ES-I3 (cell line): ENCODE data around the gene UBL4A.

Experiments
- H3K36me3 ChIP-seq: 2 replicates; pipeline ENCODE4 v1.6.1; 2013; ENCODE audit warnings: mild to moderate bottlenecking, low read length, control low read depth, moderate library complexity; ENCODE audit not compliant: insufficient read depth
- H3K4me1 ChIP-seq: 2 replicates; pipeline ENCODE4 v1.6.1; 2013; ENCODE audit warnings: mild to moderate bottlenecking, control low read depth, low read length; ENCODE audit not compliant: insufficient read depth
- H3K9ac ChIP-seq: 2 replicates; pipeline ENCODE4 v1.6.1; 2013; ENCODE audit warnings: low read depth, mild to moderate bottlenecking, low read length, moderate library complexity
- H3K9me3 ChIP-seq: 2 replicates; pipeline ENCODE4 v1.6.1; 2013; ENCODE audit warnings: mild to moderate bottlenecking, low read length, moderate library complexity; ENCODE audit not compliant: control insufficient read depth, insufficient read depth

Gene UBL4A

GRCh38 chrX:154439841-154440240, 46.6 kb downstream of the UBL4A start:
- H3K36me3 ChIP-seq: peaks cover 9% of the 10 kb centered on the region; the same call in 1 of the 2 replicates
- H3K9me3 ChIP-seq: no peaks in the 10 kb centered on the region
- H3K4me1 ChIP-seq: no peaks in the 10 kb centered on the region; the same call in 1 of the 2 replicates
- H3K9ac ChIP-seq: no peak overlapping the region

GRCh38 chrX:154437971-154438893, 48.2 kb downstream of the UBL4A start:
- H3K9ac ChIP-seq: peak overlapping the region; percentile 65
- no peaks in the 10 kb centered on the region for H3K4me1 ChIP-seq
- H3K36me3 ChIP-seq: peaks cover 9% of the 10 kb centered on the region; the same call in 1 of the 2 replicates
- H3K9me3 ChIP-seq: no peaks in the 10 kb centered on the region

DNA sequence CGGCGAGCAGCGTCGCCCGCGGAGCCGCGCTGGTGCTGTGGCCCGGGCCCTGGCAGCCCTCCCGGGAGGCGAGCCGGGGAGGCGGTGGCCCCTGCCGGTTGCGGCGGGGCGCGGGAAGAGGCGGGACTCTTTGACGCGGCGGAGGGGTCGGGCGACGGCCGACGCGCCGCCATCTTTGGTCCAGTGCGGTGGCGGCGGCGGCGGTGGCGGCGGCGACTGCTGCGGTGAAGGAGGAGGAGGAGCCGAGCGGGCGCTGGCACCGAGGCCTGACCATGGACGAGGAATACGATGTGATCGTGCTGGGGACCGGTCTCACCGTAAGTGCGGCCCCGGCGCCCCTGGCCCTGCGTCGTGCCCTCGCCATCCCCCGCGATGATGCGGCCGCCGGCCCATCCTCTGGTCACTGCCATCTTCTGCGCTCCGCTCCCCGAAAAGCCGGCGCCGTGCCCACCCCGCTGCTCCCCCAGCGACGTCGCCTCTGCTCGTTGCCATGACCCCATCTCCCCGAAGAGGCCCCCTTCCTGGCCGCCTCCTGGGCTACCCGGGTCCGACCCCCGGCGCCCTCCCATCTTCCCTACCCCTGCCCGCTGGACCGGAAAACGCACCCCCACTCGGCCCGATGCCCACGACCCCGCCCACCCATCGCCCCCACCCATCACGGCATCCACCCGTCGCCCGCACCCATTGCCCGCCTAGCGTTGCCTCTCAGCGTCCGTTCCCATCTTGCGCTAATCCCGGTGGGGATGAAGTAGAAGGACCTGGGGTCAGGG, 49.2 kb downstream of the UBL4A start, which contains the start of gene GDI1:
Gene GDI1, plus strand, starts transcription at position 172 of the 770 bp plus-strand sequence. Its CDS starts 101 bp downstream, at position 273.
- peaks cover 9% of the 10 kb centered on the region; the same call in 1 of the 2 replicates for H3K36me3 ChIP-seq
- no peaks in the 10 kb centered on the region for H3K9me3 ChIP-seq
- H3K9ac ChIP-seq: peak within 1 kb of the TSS; percentile 65
- H3K4me1 ChIP-seq: no peaks in the 10 kb centered on the region

DNA sequence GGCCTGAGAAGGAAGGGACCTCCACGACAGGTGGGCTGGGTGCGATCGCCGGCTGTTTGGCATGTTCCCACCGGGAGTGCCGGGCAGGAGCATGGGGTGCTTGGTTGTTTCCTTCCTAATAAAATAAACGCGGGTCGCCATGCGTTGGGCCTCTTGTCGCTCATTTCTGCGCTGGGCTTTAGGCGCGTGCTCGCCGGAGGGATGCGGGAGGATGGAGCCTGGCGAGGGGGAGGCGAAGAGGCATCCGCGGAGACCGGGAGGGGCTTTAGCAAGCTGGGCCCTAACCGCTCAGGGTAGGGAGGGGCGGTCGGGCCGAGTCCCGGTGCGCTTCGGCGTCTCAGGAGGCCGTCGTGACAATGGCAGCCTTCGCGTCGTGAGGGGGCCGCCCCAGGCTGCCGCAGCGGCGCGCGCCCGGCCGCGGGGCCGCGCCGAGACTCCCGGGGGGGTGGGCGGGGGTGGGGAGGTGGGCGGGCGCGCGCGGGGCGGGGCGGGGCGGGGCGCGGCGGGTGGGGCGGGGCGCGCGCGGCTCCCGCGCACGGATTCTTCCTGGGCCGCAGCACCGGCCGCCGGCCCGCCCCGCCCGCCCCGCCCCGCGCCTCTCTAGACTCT, 49.9 kb downstream of the UBL4A start:
- H3K9ac ChIP-seq: peak overlapping the region; percentile 65
- no peaks in the 10 kb centered on the region for H3K9me3 ChIP-seq
- H3K4me1 ChIP-seq: no peaks in the 10 kb centered on the region
- peaks cover 9% of the 10 kb centered on the region; the same call in 1 of the 2 replicates for H3K36me3 ChIP-seq

DNA sequence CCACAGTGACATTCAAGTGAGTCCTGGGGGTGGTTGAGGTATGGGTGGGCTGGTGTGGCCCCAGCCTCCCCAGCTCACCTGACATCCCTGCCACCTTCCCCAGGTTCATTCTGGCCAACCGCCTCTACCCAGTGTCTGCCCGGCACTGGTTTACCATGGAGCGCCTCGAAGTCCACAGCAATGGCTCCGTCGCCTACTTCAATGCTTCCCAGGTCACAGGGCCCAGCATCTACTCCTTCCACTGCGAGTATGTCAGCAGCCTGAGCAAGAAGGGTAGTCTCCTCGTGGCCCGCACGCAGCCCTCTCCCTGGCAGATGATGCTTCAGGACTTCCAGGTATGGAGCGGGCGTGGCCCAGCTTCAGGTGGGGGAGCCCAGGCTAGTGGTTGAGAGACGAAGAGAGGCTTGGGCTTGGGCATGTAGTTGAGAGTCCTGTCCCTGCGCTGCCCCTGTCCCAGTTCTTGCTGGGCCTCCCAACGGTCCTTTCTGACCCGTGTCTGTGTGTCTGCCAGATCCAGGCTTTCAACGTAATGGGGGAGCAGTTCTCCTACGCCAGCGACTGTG, 51.2 kb downstream of the UBL4A start:
- 0 out of 2 replicates have a peak, but pooled peaks cover 6% of the 10 kb centered on the region for H3K36me3 ChIP-seq
- H3K4me1 ChIP-seq: no peaks in the 10 kb centered on the region; the same call in 1 of the 2 replicates
- H3K9ac ChIP-seq: no peak overlapping the region

DNA sequence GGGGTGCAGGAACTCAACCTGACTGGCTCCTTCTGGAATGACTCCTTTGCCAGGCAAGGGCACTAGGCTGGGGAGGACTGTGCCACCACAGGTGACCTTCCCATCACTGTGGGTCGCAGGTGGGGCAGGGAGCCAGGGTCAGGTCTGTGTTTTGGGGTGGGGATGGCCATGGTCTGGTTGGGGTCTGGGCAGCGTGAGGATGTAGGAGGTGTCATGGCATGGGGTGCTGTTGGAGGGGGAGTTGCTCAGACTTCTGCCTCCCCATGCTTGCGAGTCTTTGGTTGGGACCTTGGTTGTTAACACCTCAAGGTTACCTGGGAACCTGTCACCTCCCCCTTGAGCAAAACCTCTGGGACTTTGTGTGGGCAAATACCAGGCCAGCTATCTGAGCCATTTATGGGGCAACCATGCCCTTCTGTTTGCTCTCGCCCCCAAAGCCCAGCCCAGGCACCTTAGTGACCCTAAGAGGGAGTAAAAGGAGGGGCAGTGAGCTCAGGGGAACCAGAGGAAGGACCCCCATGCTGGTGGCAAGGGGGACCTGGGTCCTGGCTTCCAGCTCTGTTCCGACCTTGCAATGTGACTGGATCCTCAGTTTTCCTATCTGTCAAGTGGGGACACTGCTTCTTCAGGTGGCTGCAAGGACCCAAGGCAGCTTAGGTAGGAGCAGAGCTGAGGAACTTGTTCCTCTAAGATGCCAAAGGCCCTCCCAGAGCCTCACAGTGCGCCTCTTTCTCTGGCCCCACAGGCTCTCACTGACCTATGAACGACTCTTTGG, 51.8 kb downstream of the UBL4A start:
- Histone ChIP-seq H3K36me3 (0 out of 2 replicates have a peak, but pooled peaks cover 6% of the 10 kb centered on the region), H3K9ac (no peak overlapping the region), H3K9me3 (no peaks in the 10 kb centered on the region), H3K4me1 (no peaks in the 10 kb centered on the region; the same call in 1 of the 2 replicates)

More for the DNA sequence above, 51.2 kb downstream of the UBL4A start:
- H3K9me3 ChIP-seq: no peaks in the 10 kb centered on the region
